Measurements from ENCODE around the gene PANK4. TPM values are rescaled to one million over a fixed set of nuclear protein-coding genes. Genes with fewer than 3 reads are reported as not detected.
A peak's percentile ranks its signal among the peaks of the same experiment; 100 is the strongest.

The PANK4 gene
- total RNA-seq, 1 experiment from 2014 or later = 32.2 TPM

DNA sequence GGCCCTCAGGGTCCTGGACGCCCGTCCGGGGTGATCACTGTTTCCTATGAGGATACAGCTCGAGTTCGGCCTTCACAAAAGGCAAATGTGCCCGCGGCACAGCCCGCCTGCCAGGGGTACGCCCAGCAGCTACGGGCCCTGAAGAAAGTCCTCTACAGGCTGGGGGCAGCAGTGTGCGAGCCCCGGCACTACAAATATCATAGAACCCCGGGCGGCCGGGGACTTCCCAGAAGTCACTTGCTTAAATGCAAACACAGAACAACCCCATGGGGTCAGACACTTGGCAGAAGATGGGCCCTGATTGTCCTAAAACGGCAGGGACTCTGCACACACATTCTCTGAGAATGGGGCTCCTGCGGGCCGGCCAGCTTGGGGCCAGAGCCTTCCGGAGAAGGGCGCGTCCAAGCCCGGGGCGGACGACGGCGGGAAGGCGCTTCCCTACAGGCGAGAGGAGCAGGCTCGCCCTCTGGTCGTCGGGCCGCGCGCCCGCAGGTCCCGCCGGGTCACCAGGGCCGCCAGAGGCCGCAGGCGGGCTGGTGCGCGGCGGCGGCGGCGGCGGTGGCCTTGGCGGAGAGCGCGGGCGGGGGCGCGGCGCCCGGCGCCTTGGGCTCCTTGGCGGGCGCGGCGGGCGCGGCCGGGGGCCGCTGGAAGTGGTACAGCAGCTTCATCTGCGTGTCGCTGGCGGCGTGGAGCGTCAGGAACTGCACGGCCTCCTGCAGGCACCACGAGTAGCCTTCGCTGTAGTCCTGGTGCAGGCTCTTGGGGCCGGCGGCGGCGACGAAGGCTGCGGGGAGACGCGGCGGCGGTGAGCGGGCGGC is 2.8 kb upstream of the PANK4 start:
- DNase-seq = peak; percentile 73

More for the DNA sequence above, 2.8 kb upstream of the PANK4 start:
- H2AK5ac ChIP-seq (ENCODE audit: insufficient read length, low read length) = no peak overlapping the region
- H3K27ac ChIP-seq (ENCODE audit: insufficient read length, low read depth, low read length) = no peak overlapping the region
- H2BK12ac ChIP-seq (ENCODE audit: insufficient read length, low read depth, low read length) = no peak overlapping the region
- peak overlapping the region; percentile 35 for H3K4me2 ChIP-seq (ENCODE audit: insufficient read depth, insufficient read length, low read length)
- peaks cover 40% of the 10 kb centered on the region; the same call in 1 of the 2 replicates for H3K27me3 ChIP-seq (ENCODE audit: insufficient read depth, low read length)
- H3K9me3 ChIP-seq (ENCODE audit: control insufficient read depth, low read depth, low read length) = no peaks in the 10 kb centered on the region
- Mint-ChIP-seq H3K4me3 (peak overlapping the region; percentile 12 to 74; a peak in 4 of 5 replicates), H3K4me1 (peaks cover 23 to 25% of the 10 kb centered on the region in 2 experiments), H3K27ac (no peak overlapping the region), H3K36me3 (ENCODE audit: insufficient read depth in 1 of 3, low read depth in 3 of 3) (peaks cover 0 to 4% (median 2%) of the 10 kb centered on the region in 3 experiments; a peak in 3 of 7 replicates), H3K27me3 (ENCODE audit: low read depth) (peaks cover 72% of the 10 kb centered on the region), H3K9me3 (no peaks in the 10 kb centered on the region; a peak in 2 of 5 replicates)
- H3K18ac ChIP-seq (ENCODE audit: insufficient read length, low read depth, low read length) = no peak overlapping the region
- no peak overlapping the region for H3K9ac ChIP-seq (ENCODE audit: extremely low read depth, insufficient read length, low read length)
- no peak overlapping the region for H2AFZ ChIP-seq (ENCODE audit: low read length)
- peak; percentile 25; the same call in 2 of the 3 replicates for TF ChIP-seq CTCF (conservative IDR thresholded peaks at IDR 0.05)
- H3K79me2 ChIP-seq (ENCODE audit: insufficient read depth, low read length) = peaks cover 13% of the 10 kb centered on the region; the same call in 1 of the 2 replicates
- no peak overlapping the region for H2BK15ac ChIP-seq (ENCODE audit: low read depth, low read length)
- H3K23ac ChIP-seq (ENCODE audit: insufficient read length, low read depth, low read length) = no peak overlapping the region
- peaks cover 8% of the 10 kb centered on the region for H3K79me1 ChIP-seq (ENCODE audit: insufficient read depth, low read depth, low read length, poor library complexity, severe bottlenecking)
- no peak overlapping the region for H3T11ph ChIP-seq (ENCODE audit: low read length)
- H3K4ac ChIP-seq (ENCODE audit: low read depth, low read length) = no peak overlapping the region
- no peaks in the 10 kb centered on the region; the same call in 1 of the 2 replicates for H3K4me1 ChIP-seq (ENCODE audit: insufficient read depth, low read length)
- no peak overlapping the region for H4K91ac ChIP-seq (ENCODE audit: insufficient read length, low read depth, low read length)
- no CpG with 5 or more reads among the region's 84 CpGs for WGBS (ENCODE audit: extremely low coverage, insufficient read length, low lambda C conversion rate)
- H4K20me1 ChIP-seq (ENCODE audit: control insufficient read depth, insufficient read depth, insufficient read length) = no peaks in the 10 kb centered on the region
- H3K14ac ChIP-seq (ENCODE audit: insufficient read depth, low read length) = no peak overlapping the region
- H2BK20ac ChIP-seq (ENCODE audit: low read depth, low read length, poor library complexity, severe bottlenecking) = no peak overlapping the region
- H2BK120ac ChIP-seq (ENCODE audit: low read depth, low read length, poor library complexity, severe bottlenecking) = no peak overlapping the region
- no peak overlapping the region for H4K8ac ChIP-seq (replicated peaks; ENCODE audit: insufficient read length, low read depth, low read length)
- H3K23me2 ChIP-seq (ENCODE audit: insufficient read length, low read depth, low read length, poor library complexity, severe bottlenecking) = peaks cover 11% of the 10 kb centered on the region
- no peak overlapping the region for H3K56ac ChIP-seq (ENCODE audit: insufficient read length, low read depth, low read length)
- H4K5ac ChIP-seq (ENCODE audit: insufficient read length, low read depth, low read length) = no peak overlapping the region
- no peak overlapping the region for H2BK5ac ChIP-seq (ENCODE audit: insufficient read length, low read length)
